GM12873 (cell line): ENCODE data around the gene CFAP92.

Experiments
- CTCF ChIP-seq: IDR thresholded peaks from 2 replicates; pipeline ENCODE4 v1.5.1; 2012; ENCODE audit warnings: low read depth, mild to moderate bottlenecking, moderate library complexity, low read length, control low read depth; ENCODE audit not compliant: insufficient read depth; ENCODE audit errors: missing control alignments

Gene CFAP92

GRCh38 chr3:128933922-128934253 is 60.0 kb downstream of the CFAP92 start:
- no peak for TF ChIP-seq CTCF

- TF ChIP-seq CTCF: no peak
Observed at GRCh38 chr3:128933213-128933921, 60.5 kb downstream of the CFAP92 start.

- TF ChIP-seq CTCF: no peak
Observed at GRCh38 chr3:128932516-128933212, 61.2 kb downstream of the CFAP92 start.

- no peak for TF ChIP-seq CTCF
Observed at GRCh38 chr3:128931046-128931445, 62.8 kb downstream of the CFAP92 start.

- TF ChIP-seq CTCF: no peak
Observed at GRCh38 chr3:128929364-128929763, 64.5 kb downstream of the CFAP92 start.

GRCh38 chr3:128923576-128923975 is 70.3 kb downstream of the CFAP92 start:
- TF ChIP-seq CTCF: no peak

GRCh38 chr3:128922804-128923459 is 70.9 kb downstream of the CFAP92 start:
- TF ChIP-seq CTCF: no peak
